G401 (cell line): ENCODE results near the gene IGF1. TPM values are rescaled to one million over a fixed set of nuclear protein-coding genes. Genes with fewer than 3 reads are reported as not detected.

Experiments
- DNase-seq: peaks from one replicate; pipeline ENCODE4 v3.0.0-alpha.2; 2015; ENCODE audit warnings: low spot score
- in situ Hi-C: cut with HindIII; loops from 2 replicates; pipeline ENCODE4 v1.10.0; 2016; ENCODE audit warnings: low sequenced_read_pairs, mixed read lengths
- total RNA-seq: library from RNA; depleted of rRNA; stranded (reverse); fragments of >200 nt; shearing (Covaris generic); gene quantifications from 2 replicates; pipeline ENCODE4 v1.2.3, GENCODE V29; 2014; rRNA removed

Gene IGF1
- not detected in 2 replicates for total RNA-seq

DNA sequence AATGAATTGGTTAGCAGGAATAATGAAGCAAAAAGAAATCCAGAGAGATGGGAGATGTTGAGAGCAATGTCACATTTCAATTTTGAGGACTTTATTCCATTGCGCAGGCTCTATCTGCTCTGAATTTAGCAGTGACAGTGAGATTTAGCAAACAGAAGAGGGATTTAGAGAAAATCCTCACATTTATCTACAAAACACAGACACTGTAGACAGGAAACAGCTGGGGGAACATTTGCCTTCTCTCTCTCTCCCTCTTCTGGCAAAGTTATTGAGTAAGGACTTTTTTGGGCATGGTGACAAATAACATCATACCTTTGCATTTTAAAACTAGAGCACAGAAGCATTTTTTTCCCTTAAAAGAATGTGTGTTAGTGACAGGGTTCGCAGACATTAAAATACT is at the start of gene IGF1:
IGF1 (minus strand) TSS at position 158 of the 400 bp plus-strand sequence. CDS start 182 bp downstream, outside the sequence.
- in situ Hi-C loops = no loop called here
- no peak for DNase-seq

DNA sequence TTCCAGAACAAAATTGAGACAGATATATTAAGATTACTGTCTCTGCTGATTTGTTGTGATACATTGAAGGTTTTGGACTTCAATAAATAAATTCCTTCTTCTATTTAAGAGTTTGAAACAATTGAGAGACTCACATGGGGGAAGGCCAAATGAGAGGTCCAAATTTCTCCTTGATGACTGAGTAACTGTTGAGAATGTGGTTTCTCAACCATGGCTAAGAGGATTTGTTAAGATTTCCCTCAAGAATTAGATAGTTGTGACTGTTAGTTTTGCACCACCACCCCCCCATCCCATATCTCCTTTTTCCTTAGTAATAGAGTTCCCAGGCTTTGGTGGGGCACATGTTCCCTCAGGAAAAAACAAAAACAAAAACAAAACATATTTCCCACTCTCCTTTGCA is 47.7 kb upstream of the IGF1 start:
- in situ Hi-C loops = no loop called here
- DNase-seq = no peak

DNA sequence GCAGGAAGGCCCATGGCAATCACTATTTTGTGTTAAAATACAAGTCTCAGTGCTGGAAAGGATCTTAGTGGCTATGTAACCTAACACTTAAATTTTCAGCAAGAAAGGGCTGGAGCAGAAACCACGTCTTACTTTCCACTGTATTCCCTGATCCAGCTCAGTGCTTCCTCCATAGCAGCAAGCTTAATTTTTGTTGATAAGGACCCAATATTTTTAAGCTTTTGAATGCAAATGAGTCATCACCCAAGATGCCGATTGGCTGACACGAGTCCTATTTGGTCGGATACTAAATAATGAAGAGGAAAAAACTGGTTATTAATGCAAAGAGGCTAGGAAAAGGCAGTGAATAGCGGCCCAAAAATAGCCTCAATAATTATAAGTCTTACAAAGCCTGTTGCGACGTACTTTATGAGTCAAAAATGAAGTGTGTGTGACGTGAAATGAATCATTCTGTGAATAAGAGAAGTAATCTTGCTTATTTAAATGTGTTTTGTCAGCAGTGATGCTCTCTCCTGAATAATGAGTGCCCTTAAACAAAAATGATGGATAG is 46.9 kb upstream of the IGF1 start:
- no peak for DNase-seq
- in situ Hi-C loops = no loop called here

DNA sequence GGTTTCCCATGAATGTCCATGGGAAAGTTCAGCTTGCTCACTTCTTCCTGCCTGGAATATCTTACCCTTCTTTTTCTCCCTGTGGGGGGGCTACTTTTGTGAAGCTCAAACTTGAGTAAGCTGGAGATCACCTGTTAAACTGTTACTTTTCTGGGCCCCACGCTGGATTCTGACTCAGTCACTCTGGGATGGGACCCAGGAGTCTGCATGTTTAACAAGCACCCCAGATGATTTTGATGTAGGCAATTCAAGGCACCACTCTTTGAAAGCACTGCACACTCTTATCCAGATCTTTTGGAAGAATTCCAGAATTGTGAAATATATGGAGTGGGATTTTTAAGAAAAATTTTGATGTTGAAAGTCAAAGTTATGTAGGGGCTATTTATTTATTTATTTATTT is 46.3 kb upstream of the IGF1 start:
- in situ Hi-C loops = no loop called here
- no peak for DNase-seq

DNA sequence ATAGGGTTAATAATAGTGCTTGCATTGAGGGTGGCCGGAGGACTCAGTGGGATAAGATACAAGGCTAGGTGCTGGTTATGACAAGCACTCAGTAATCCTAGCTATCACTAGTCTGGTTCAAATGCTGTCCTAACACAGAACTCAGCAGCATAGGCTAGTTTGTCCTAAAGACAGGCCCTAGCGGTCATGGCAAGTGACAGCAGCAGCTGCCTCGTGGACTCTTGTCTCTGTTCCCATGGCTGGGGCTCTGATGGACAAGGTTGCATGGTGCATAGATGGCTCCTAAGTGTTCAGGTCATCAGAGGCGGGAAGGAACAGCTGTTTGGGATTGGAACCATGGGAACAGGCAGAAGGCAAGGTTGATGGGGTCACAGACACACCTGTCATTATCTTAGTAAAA is 42.4 kb upstream of the IGF1 start:
- in situ Hi-C loops = no loop called here
- no peak for DNase-seq

DNA sequence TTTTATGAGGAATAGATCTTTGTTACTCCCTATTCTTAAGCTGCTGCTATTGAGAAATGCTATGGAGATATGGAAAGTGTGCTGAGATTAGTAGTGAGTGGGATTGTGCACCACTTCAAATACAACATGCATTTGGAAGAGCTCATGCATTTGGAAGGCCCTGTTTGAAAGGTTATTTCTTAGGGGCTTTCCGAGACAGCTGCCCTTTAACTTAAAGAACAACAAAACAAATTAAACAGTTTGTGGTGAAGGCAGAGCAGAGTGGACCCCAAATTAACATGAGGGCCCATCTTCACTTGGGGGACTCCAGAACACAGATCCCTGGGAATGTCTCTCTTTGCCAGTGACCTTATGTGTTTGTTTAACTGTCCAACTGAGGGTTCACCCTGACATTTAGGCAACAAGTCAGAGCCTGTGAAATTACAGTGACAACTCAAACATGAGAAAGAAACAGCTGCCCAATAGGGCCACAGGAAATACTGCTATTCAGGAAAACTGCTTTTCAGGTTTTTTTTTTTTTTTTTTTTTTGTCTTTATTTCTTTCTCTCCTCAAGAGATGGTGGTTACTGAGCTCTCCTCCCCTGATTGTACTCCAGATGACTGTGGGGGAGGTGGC is 41.4 kb upstream of the IGF1 start:
- no peak for DNase-seq
- in situ Hi-C loops = no loop called here

DNA sequence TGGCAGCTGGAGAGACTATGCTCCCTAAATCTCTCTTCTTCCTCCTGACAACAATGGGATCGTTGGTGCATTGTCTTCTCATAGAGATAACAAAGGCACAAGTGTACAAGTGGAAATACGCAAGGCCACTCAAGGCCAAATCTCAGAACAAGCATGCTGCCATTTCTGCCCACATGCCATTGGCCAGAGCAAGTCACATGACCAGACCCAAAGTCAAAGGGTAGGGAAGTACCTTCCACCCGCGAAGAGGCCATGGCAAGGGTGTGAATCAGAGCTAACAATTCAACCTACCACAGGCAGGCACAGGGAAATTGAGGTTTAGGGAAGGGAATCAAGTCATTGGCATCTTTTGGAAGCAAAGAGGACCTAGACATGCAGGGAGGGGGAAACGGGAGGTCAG is 38.5 kb upstream of the IGF1 start:
- no peak for DNase-seq
- in situ Hi-C loops = no loop called here

DNA sequence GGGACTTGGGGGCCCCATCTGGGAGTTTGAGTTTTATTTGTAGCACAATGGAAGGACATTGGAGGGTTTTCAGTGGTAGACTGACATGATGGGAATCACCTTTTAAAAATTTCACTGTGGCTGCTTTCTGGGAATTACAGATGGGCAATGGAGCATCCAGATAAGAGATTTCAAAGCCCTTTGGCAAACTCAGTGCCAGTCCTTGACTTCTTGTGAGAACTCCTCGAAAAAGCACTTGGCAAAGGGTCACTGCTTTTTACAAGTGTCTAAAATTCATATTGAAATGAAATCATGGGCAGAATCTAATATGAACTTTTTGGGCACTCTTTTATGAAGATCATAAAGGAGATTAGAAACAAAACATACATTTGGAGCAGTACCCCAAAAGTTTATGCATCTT is 34.3 kb upstream of the IGF1 start:
- in situ Hi-C loops = no loop called here
- no peak for DNase-seq

DNA sequence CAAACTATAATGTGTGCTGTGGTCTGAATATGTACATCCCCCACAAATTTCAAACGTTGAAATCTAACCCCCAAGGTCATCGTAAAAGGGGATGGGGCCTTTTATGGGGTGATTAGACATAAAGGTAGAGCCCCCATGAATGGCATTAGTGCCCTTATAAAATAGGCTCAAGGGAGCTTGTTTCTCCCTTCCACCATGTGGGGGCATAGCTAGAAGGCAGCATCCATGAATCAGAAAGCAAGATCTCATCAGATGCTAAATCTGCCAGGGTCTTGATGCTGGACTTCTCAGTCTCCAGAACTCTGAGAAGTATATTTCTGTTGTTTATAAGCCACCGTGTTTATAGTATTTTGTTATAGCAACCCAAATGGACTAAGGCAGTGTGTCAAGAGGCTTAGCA is 33.4 kb upstream of the IGF1 start:
- in situ Hi-C loops = no loop called here
- no peak for DNase-seq

DNA sequence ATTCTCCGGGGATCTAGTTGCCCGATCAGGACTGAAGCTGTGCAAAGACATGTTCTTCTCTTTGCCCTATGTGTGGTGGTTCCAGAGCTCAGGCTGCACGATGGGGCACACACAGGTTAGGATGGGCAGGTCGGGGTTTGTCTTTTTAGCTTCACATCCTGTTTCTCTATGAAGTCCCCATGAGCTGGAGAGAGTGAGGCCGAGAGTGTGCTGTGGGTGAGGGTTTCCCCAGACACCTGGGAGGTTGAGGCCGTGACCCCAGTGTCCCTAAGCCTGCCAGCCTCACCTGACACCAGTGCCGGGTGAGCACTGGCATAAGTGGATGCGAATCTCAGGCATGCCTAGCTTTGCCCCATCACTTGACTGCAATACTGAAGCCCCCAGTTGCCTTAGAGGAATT is 32.9 kb upstream of the IGF1 start:
- DNase-seq = no peak
- in situ Hi-C loops = no loop called here

DNA sequence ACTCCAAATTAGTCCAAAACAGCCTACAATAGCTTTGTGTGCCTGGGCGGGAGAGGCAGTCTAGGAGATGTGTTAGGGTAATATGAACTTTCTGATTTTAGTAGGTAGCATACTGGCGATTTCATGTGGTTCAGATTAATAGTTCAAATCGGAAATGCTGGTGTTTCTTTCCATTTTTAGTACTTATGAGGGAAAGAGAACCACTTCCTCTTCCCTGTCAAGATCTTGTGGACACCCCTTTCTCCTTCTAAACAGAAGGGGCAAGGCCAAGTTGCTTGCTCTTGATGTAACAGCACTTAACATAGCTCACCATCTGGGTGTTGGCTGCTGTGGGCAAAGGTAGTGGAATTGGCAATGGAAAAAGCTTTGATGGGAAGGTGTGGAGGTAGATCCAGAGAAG is 32.2 kb upstream of the IGF1 start:
- no peak for DNase-seq
- in situ Hi-C loops = no loop called here

DNA sequence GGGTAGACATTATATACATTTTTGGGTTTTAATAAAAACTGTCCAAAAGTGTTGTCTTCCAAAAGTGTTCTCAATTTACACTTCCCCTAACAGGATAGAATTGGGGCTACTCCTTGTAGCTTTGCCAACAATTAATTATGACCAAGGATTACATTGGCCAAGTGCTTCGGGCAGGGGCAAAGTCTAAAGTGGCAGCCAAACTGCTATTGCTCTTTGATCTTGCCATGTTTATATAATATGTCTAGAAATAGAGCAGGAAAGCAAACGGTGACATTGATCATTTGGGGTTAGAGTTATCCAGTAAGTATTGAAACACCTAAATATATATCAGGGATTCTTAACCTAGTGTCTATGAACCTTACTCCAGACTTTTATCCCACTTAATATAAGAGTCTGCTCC is 31.2 kb upstream of the IGF1 start:
- DNase-seq = no peak
- in situ Hi-C loops = no loop called here

DNA sequence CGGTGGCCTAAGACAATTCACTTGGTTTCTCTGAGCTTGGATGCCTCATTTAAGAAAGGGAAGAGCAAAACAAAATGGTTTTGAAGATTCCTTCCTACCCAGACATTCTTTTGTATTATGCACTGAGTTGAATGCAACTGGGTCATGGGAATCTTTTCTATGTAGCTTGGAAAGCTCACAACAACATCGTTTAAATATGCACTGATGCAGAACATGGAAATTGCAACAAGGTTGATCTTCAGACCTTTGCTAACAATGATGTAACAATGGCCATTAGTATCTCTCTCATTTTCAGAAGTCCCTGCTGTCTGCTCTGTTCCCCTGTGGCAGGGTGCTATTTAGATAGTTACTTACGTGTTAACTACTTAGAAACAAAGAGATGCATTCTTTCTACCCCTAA is 30.1 kb upstream of the IGF1 start:
- in situ Hi-C loops = no loop called here
- no peak for DNase-seq

DNA sequence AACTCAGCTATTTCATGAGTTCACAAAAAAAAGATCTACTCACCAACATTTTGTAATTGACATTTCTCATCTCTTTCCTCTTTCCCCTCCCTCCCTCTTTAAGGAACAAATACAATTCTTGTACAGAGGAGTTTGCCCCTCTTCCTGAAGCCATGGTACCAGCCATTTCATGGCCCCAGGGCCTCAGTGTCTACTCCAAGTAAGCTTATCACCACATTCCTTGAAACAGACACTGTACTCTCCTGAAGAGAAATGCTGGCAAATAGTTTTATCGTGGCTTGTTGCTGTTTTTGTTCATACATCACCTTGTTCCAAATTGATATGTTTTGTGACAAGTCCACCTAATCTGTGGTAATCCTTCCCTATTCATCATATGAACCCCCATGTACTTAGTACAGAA is 29.7 kb upstream of the IGF1 start:
- in situ Hi-C loops = no loop called here

DNA sequence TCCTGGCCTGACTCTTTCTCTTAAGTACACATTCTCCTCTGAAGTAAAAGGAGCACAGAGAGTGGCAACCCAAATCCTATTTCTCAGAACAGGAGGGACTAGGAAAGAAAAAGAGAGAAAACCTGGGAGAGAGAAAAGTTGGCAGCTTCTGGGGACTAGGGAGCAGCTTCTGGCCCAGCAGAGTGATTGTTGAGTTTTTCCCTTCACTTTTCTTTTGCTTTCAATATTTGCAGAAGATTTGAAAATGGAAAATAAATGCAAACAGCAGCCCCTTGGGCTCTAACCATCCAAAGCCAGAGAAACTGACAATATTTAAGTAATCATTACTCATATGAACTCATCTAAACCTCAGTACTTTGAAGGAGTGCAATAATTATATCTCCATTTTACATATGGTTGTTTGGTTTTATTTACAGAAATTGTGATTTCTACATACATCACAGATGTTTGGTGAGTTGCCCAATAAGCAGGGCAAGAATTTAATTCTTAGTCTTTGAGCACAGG is 28.8 kb upstream of the IGF1 start:
- DNase-seq = no peak
- in situ Hi-C loops = no loop called here

More for the DNA sequence above, 29.7 kb upstream of the IGF1 start:
- DNase-seq = no peak

DNA sequence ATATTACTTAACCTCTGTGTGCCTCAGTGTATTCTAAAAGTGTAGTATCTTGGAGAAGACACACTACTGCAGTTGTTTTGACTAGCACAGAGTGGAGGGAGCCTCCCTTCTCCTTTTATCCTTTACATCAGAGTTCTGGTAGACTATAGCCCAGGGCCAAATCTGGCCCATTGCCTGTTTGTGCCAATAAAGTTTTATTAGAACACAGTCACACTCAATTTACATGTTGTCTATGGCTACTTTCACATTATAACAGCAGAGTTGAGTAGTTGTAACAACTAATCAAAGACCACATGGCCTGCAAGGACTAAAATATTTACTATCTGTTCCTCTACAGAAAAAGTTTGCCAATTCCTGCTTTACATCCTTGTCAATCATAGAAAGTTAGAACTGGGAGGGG is 27.7 kb upstream of the IGF1 start:
- in situ Hi-C loops = no loop called here
- DNase-seq = no peak

DNA sequence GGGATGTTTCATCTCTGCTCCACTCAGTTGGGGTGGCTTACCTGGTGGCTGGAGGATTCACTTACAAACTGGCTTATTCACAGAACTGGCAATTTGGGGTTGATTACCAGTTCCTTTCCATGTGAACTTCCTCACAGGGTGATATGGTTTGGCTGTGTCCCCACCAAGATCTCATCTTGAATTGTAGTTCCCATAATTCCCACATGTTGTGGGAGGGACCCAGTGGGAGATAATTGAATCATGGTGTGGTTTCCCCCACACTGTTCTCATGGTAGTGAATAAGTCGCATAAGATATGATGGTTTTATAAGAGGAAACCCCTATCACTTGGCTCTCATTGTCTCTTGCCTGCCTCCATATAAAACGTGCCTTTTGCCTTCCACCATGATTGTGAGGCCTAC is 26.9 kb upstream of the IGF1 start:
- DNase-seq = no peak
- in situ Hi-C loops = no loop called here

DNA sequence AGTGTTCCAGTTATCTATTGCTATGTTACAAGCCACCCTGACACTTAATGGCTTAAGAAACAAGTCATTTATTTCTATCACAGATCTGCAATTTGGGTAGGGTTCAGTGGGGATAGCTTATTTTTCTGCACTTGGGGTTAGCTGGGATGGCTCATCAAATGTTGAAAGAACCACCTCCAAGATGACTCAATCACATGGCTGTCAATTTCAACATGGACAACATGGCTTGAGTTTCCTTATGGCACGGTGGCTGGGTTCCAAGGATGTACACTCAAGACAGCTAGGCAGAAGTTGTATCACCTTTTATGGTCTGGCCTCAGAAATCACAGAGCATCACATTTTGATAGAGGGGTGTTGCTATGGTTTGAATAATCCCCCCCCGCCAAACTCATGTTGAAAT is 24.5 kb upstream of the IGF1 start:
- no peak for DNase-seq
- in situ Hi-C loops = no loop called here

DNA sequence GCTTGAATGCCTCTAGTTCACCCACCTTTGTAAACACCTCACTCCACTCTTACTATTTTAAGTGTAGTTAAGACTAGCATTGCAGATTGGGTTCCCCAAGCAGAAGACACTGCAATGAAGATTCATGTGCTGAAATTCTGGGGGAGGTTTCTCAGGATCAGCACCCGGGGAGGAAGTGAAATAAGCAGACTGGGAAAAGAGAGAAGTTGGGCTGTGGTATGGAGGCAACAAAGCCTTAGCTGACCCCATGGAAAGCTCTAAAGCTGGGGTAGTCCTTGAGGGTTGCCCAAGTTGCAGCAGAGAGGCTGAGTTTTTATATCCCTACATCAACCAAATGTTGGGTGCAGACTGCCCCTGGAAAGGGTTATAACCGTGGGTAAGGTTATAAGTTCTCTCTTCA is 23.9 kb upstream of the IGF1 start:
- in situ Hi-C loops = no loop called here
- DNase-seq = no peak

DNA sequence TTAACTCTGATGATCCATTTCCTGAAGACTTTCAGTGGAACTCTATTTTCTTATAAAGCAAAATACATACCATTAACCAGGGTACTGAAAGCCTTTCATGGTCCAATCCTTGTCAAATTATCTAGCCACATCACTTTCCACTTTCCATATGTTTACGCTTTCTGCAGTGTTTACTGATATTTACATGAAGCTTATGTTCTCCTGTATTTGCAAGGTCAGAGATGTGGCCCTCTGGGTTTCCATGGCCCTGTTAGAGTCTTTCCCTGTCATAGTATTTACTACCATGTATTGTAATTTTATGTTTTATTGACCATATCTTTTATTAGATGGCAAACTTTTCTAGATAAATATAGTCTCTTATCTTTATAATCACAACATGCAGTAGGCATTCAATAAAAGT is 23.5 kb upstream of the IGF1 start:
- no peak for DNase-seq
- in situ Hi-C loops = no loop called here

DNA sequence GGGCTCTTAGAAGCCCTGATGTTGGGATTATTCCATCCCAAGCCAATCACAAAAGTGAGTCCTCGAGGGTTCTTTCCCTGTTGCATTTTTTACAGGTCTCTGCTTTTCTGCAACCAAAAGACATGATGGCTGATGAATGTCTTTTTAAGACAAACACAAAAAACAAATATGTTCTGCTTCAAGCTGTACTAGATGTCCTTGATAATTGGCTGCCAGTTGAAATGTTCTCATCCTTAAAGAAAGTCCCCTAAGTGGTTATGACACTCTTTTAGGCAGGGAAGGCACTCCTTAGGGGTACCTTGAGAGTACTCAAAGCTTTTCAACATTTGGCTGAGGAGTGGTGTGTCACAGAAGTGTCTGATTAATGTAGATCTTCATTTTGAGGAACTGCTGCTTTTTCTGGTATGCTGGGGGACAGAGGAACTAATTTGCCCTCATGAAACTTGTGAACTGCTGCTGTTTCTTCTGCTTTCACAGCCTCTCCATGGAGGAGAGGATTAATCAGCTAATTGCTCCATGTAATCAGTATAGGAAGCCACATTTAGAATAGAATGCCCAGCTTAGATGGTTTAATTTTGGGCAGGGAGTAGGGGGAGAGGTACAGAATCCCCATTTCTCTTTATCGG is 22.8 kb upstream of the IGF1 start:
- no peak for DNase-seq
- in situ Hi-C loops = no loop called here
